ENCODE data around the gene TPX2.

DNA sequence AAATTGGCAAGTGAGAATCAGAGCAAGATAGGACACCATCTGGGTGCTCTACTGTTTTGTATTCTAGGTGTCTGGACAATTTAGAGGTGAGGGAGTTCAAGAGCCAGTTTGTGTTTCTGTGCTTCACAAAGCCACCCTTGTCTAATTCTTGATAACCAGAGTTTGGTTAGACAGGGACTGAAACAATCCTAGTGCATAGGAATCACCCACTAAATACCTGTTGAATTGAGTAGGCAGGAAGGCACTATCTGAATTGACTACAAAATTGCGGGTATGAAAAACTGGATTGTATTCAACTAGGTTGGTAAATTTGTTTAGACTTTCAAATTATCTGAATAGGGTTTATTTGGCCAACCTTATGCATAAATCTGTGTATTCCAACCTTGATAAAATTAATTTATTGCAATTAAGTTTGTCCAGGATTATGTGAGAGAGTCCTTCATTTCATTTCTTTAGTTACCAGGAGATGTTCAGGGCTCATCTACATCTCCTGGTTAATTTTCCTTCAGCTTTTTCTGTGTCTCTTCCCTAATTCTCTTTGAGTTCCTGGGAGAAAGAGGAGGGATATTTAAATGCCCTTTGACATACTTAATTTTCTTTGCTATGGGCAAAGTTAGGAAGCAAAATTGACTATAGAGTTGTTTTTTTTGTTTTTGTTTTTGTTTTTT, 1.7 kb downstream of the TPX2 start:
- TF ChIP-seq, protein P1, sequence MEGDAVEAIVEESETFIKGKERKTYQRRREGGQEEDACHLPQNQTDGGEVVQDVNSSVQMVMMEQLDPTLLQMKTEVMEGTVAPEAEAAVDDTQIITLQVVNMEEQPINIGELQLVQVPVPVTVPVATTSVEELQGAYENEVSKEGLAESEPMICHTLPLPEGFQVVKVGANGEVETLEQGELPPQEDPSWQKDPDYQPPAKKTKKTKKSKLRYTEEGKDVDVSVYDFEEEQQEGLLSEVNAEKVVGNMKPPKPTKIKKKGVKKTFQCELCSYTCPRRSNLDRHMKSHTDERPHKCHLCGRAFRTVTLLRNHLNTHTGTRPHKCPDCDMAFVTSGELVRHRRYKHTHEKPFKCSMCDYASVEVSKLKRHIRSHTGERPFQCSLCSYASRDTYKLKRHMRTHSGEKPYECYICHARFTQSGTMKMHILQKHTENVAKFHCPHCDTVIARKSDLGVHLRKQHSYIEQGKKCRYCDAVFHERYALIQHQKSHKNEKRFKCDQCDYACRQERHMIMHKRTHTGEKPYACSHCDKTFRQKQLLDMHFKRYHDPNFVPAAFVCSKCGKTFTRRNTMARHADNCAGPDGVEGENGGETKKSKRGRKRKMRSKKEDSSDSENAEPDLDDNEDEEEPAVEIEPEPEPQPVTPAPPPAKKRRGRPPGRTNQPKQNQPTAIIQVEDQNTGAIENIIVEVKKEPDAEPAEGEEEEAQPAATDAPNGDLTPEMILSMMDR (IDR thresholded peaks at IDR 0.05) = no peak
- no peak for TF ChIP-seq ZFX (IDR thresholded peaks at IDR 0.05; ENCODE audit: borderline replicate concordance)
